ENCODE measurements around the gene ADGRV1.

Gene ADGRV1

GRCh38 chr5:91119981-91120850 is 561.6 kb downstream of the ADGRV1 start:
- H3K9ac ChIP-seq (ENCODE audit: low read depth, low read length), result no peak overlapping the region
- no peak for TF ChIP-seq EZH2 (IDR thresholded peaks at IDR 0.05; ENCODE audit: borderline replicate concordance, low read depth, low read length, severe bottlenecking)
- TF ChIP-seq CTCF (IDR thresholded peaks at IDR 0.05; ENCODE audit: borderline replicate concordance, extremely low read depth, low read length, poor library complexity, severe bottlenecking), result no peak
- DNase-seq, result no peak
- no peak for ATAC-seq (ENCODE audit: insufficient read depth, low read depth)
- no peaks in the 10 kb centered on the region for H3K9me3 ChIP-seq (ENCODE audit: insufficient read depth, low read length, severe bottlenecking)
- H3K4me2 ChIP-seq (ENCODE audit: insufficient read depth, low read length), result no peak overlapping the region
- H3K27me3 ChIP-seq (ENCODE audit: insufficient read depth, low read length, poor library complexity), result no peaks in the 10 kb centered on the region
- no peaks in the 10 kb centered on the region for H3K79me2 ChIP-seq (ENCODE audit: insufficient read depth, low read length)
- H3K36me3 ChIP-seq (ENCODE audit: insufficient read depth, low read length), result no peaks in the 10 kb centered on the region
- no peaks in the 10 kb centered on the region for H3K4me1 ChIP-seq (ENCODE audit: insufficient read depth, low read length)
- H2AFZ ChIP-seq (ENCODE audit: low read depth, low read length), result no peak overlapping the region
- H3K4me3 ChIP-seq (ENCODE audit: low read depth in 1 of 2, low read length in 2 of 2), result no peak overlapping the region
- no peak overlapping the region for H3K27ac ChIP-seq (ENCODE audit: low read length)
- no peaks in the 10 kb centered on the region for H4K20me1 ChIP-seq (ENCODE audit: insufficient read depth, low read length)

GRCh38 chr5:91121347-91121993 is 562.9 kb downstream of the ADGRV1 start:
- Histone ChIP-seq H3K27ac (ENCODE audit: low read length) (no peak overlapping the region), H3K79me2 (ENCODE audit: insufficient read depth, low read length) (no peaks in the 10 kb centered on the region), H3K36me3 (ENCODE audit: insufficient read depth, low read length) (no peaks in the 10 kb centered on the region), H3K4me3 (ENCODE audit: low read depth in 1 of 2, low read length in 2 of 2) (no peak overlapping the region), H3K4me1 (ENCODE audit: insufficient read depth, low read length) (no peaks in the 10 kb centered on the region), H3K9me3 (ENCODE audit: insufficient read depth, low read length, severe bottlenecking) (no peaks in the 10 kb centered on the region), H3K4me2 (ENCODE audit: insufficient read depth, low read length) (no peak overlapping the region), H3K27me3 (ENCODE audit: insufficient read depth, low read length, poor library complexity) (no peaks in the 10 kb centered on the region), H4K20me1 (ENCODE audit: insufficient read depth, low read length) (no peaks in the 10 kb centered on the region), H2AFZ (ENCODE audit: low read depth, low read length) (no peak overlapping the region), H3K9ac (ENCODE audit: low read depth, low read length) (no peak overlapping the region)
- TF ChIP-seq CTCF (IDR thresholded peaks at IDR 0.05; ENCODE audit: borderline replicate concordance, extremely low read depth, low read length, poor library complexity, severe bottlenecking) (no peak), EZH2 (IDR thresholded peaks at IDR 0.05; ENCODE audit: borderline replicate concordance, low read depth, low read length, severe bottlenecking) (no peak)
- no peak for ATAC-seq (ENCODE audit: insufficient read depth, low read depth)
- no peak for DNase-seq

GRCh38 chr5:91122651-91123050 is 564.1 kb downstream of the ADGRV1 start:
- H3K79me2 ChIP-seq (ENCODE audit: insufficient read depth, low read length), result no peaks in the 10 kb centered on the region
- H3K9me3 ChIP-seq (ENCODE audit: insufficient read depth, low read length, severe bottlenecking), result no peaks in the 10 kb centered on the region
- no peaks in the 10 kb centered on the region for H3K27me3 ChIP-seq (ENCODE audit: insufficient read depth, low read length, poor library complexity)
- H3K4me3 ChIP-seq (ENCODE audit: low read depth in 1 of 2, low read length in 2 of 2), result no peak overlapping the region
- no peaks in the 10 kb centered on the region for H3K4me1 ChIP-seq (ENCODE audit: insufficient read depth, low read length)
- H2AFZ ChIP-seq (ENCODE audit: low read depth, low read length), result no peak overlapping the region
- no peaks in the 10 kb centered on the region for H4K20me1 ChIP-seq (ENCODE audit: insufficient read depth, low read length)
- no peak for ATAC-seq (ENCODE audit: insufficient read depth, low read depth)
- TF ChIP-seq CTCF (IDR thresholded peaks at IDR 0.05; ENCODE audit: borderline replicate concordance, extremely low read depth, low read length, poor library complexity, severe bottlenecking) (no peak), EZH2 (IDR thresholded peaks at IDR 0.05; ENCODE audit: borderline replicate concordance, low read depth, low read length, severe bottlenecking) (no peak)
- no peak for DNase-seq
- H3K27ac ChIP-seq (ENCODE audit: low read length), result no peak overlapping the region
- H3K9ac ChIP-seq (ENCODE audit: low read depth, low read length), result no peak overlapping the region
- no peaks in the 10 kb centered on the region for H3K36me3 ChIP-seq (ENCODE audit: insufficient read depth, low read length)
- H3K4me2 ChIP-seq (ENCODE audit: insufficient read depth, low read length), result no peak overlapping the region

Measured in DND-41 (cell line).